GM12878 (cell line): ENCODE measurements around the gene REV3L. TPM values are rescaled to one million over a fixed set of nuclear protein-coding genes. Genes with fewer than 3 reads are reported as not detected.

Source experiments
- ATAC-seq: fragments of 200-7000 bp; cut with Tn5 transposase; 3 replicates; pipeline ENCODE4 v1.9.1; 2020; ENCODE audit warnings: mild to moderate bottlenecking, moderate library complexity
- BruUV-seq: library from RNA; stranded (reverse); fragments of 400-500 nt; replicated peaks from 2 replicates; lab custom pipeline; 2021; lab: Mats Ljungman, UMichigan
- CTCF ChIA-PET: fragments of 300-600 bp; sonication (Branson Sonifier 250); formaldehyde crosslinking; extraction: SDS; loops from one replicate; lab custom pipeline; 2021; ENCODE audit warnings: inconsistent platforms; lab: Yijun Ruan, JAX
- POLR2A ChIA-PET: fragments of 350-600 bp; formaldehyde crosslinking; extraction: SDS; loops from one replicate; lab custom pipeline; 2021; ENCODE audit warnings: inconsistent platforms; lab: Charles Lee
- RAD21 ChIA-PET: fragments of 300-600 bp; sonication (Branson Sonifier 250); formaldehyde crosslinking; loops from one replicate; lab custom pipeline; 2023; ENCODE audit warnings: antibody characterized with exemption; ENCODE audit not compliant: unreplicated experiment; lab: Charles Lee
- SMC1A ChIA-PET: fragments of 300-600 bp; sonication (Branson Sonifier 250); formaldehyde crosslinking; loops from one replicate; lab custom pipeline; 2023; ENCODE audit not compliant: unreplicated experiment, uncharacterized antibody; lab: Charles Lee
- DNase-seq: peaks from one replicate; pipeline ENCODE4 v3.0.0-alpha.2; 2011; ENCODE audit warnings: low read depth, low spot score
- FAIRE-seq: peaks from 3 replicates; lab custom pipeline; 2011; peaks lifted over from hg19 to GRCh38; lab: Jason Lieb, UNC
- H2AFZ ChIP-seq: 2 replicates; pipeline ENCODE4 v1.6.0; 2011; ENCODE audit warnings: low read depth, low read length, control low read depth; ENCODE audit not compliant: control insufficient read depth
- H3K27ac ChIP-seq: 2 replicates; pipeline ENCODE4 v1.5.1; 2011; ENCODE audit warnings: control low read depth; ENCODE audit not compliant: control insufficient read depth, insufficient read depth
- H3K27me3 ChIP-seq, 2 experiments: replicated peaks in 1 of 2; 2 replicates each; pipeline versions ENCODE4 v1.6.0 to v1.6.1; 2011; ENCODE audit warnings: low read length in 1 of 2; ENCODE audit not compliant: control insufficient read depth in 2 of 2, insufficient read depth in 2 of 2
- H3K36me3 ChIP-seq, 2 experiments: 2 replicates each; pipeline ENCODE4 v1.5.1; 2011; ENCODE audit warnings: low read length in 1 of 2; ENCODE audit not compliant: control insufficient read depth in 2 of 2, insufficient read depth in 2 of 2
- H3K4me1 ChIP-seq: 2 replicates; pipeline ENCODE4 v1.6.1; 2011; ENCODE audit warnings: mild to moderate bottlenecking, low read length, moderate library complexity, mixed read lengths; ENCODE audit not compliant: control insufficient read depth, insufficient read depth
- H3K4me2 ChIP-seq: 2 replicates; pipeline ENCODE4 v1.6.0; 2011; ENCODE audit warnings: control low read depth; ENCODE audit not compliant: control insufficient read depth, insufficient read depth
- H3K4me3 ChIP-seq: fragments of 200-600 bp; sonication (generic); 2 replicates; pipeline ENCODE4 v1.5.1; 2016
- H3K79me2 ChIP-seq: 2 replicates; pipeline ENCODE4 v1.6.0; 2011; ENCODE audit warnings: low read length; ENCODE audit not compliant: control insufficient read depth, insufficient read depth
- H3K9ac ChIP-seq: 2 replicates; pipeline ENCODE4 v1.8.0; 2011; ENCODE audit warnings: low read length, control low read depth, mixed read lengths; ENCODE audit not compliant: control insufficient read depth, insufficient read depth
- H3K9me3 ChIP-seq: replicated peaks from 3 replicates; pipeline ENCODE4 v1.5.1; 2011; ENCODE audit warnings: mild to moderate bottlenecking, low read length; ENCODE audit not compliant: control insufficient read depth, insufficient read depth
- H4K20me1 ChIP-seq: 2 replicates; pipeline ENCODE4 v1.6.0; 2011; ENCODE audit not compliant: control insufficient read depth, insufficient read depth
- CBFB ChIP-seq: IDR thresholded peaks from 2 replicates; pipeline ENCODE4 v1.6.1; 2016; ENCODE audit warnings: antibody characterized with exemption, low read depth
- CHD2 ChIP-seq: IDR thresholded peaks from 2 replicates; pipeline ENCODE4 v1.6.1; 2011; ENCODE audit warnings: low read depth, low read length, improper control_type of control experiment, borderline replicate concordance
- CREB1 ChIP-seq: IDR thresholded peaks from 2 replicates; pipeline ENCODE4 v1.6.1; 2012; ENCODE audit warnings: low read depth, mild to moderate bottlenecking, inconsistent platforms
- DPF2 ChIP-seq: fragments of 450-650 bp; IDR thresholded peaks from 2 replicates; pipeline ENCODE4 v1.6.1; 2017; ENCODE audit warnings: mild to moderate bottlenecking
- FOXK2 ChIP-seq: fragments of 450-650 bp; IDR thresholded peaks from 2 replicates; pipeline ENCODE4 v1.6.1; 2017; ENCODE audit warnings: mild to moderate bottlenecking, moderate library complexity
- KAT2A ChIP-seq: conservative IDR thresholded peaks from 2 replicates; pipeline ENCODE4 v1.6.1; 2011; ENCODE audit warnings: low read depth, low read length; ENCODE audit not compliant: control insufficient read depth
- NBN ChIP-seq: fragments of 450-650 bp; IDR thresholded peaks from 2 replicates; pipeline ENCODE4 v1.6.1; 2016
- NFYA ChIP-seq: IDR thresholded peaks from 2 replicates; pipeline ENCODE4 v1.6.1; 2011; ENCODE audit warnings: low read depth, mild to moderate bottlenecking, low read length, improper control_type of control experiment, borderline replicate concordance
- RBBP5 ChIP-seq: fragments of 200-600 bp; sonication (generic); conservative IDR thresholded peaks from 2 replicates; pipeline ENCODE4 v1.6.1; 2016
- RFX5 ChIP-seq: IDR thresholded peaks from 2 replicates; pipeline ENCODE4 v1.6.1; 2011; ENCODE audit warnings: low read depth, low read length, improper control_type of control experiment
- SIN3A ChIP-seq: IDR thresholded peaks from 2 replicates; pipeline ENCODE4 v1.6.1; 2012; ENCODE audit warnings: low read depth, low read length, improper control_type of control experiment
- SMAD5 ChIP-seq: IDR thresholded peaks from 2 replicates; pipeline ENCODE4 v1.6.1; 2016; ENCODE audit warnings: antibody characterized with exemption, low read depth
- SMC3 ChIP-seq: IDR thresholded peaks from 2 replicates; pipeline ENCODE4 v1.6.1; 2011; ENCODE audit warnings: low read length, improper control_type of control experiment, borderline replicate concordance
- SREBF2 ChIP-seq: IDR thresholded peaks from 2 replicates; pipeline ENCODE4 v1.6.1; 2012; ENCODE audit warnings: mild to moderate bottlenecking, low read length
- SUZ12 ChIP-seq: fragments of 200-600 bp; sonication (generic); IDR thresholded peaks from one replicate; pipeline ENCODE4 v1.6.1; 2018; ENCODE audit warnings: antibody characterized with exemption, mild to moderate bottlenecking; ENCODE audit not compliant: unreplicated experiment
- TCF7 ChIP-seq: IDR thresholded peaks from 2 replicates; pipeline ENCODE4 v1.6.1; 2014; ENCODE audit warnings: antibody characterized with exemption, borderline replicate concordance
- YBX1 ChIP-seq: fragments of 450-650 bp; IDR thresholded peaks from 2 replicates; pipeline ENCODE4 v1.6.1; 2016; ENCODE audit warnings: antibody characterized with exemption
- ZBTB11 ChIP-seq: fragments of 450-650 bp; formaldehyde crosslinking; IDR thresholded peaks from 2 replicates; pipeline ENCODE4 v1.5.0; 2022; ENCODE audit warnings: mild to moderate bottlenecking, missing genetic modification characterization
- ZNF384 ChIP-seq: IDR thresholded peaks from 2 replicates; pipeline ENCODE4 v1.6.1; 2012; ENCODE audit warnings: low read depth, mild to moderate bottlenecking, low read length, improper control_type of control experiment, borderline replicate concordance
- WGBS: methylation state at CpG from one replicate; pipeline ENCODE4 v1.1.6; 2016; ENCODE audit warnings: low lambda C conversion rate; ENCODE audit not compliant: insufficient replicate concordance, insufficient coverage; ENCODE audit errors: missing lambda C conversion rate; 5-methylcytosine and 5-hydroxymethylcytosine counted together
- in situ Hi-C: fragments of 300-500 bp; cut with MboI; formaldehyde crosslinking; loops from 9 replicates; pipeline ENCODE4 v1.14.3; 2018; ENCODE audit warnings: mixed read lengths
- intact Hi-C: fragments of 100-400 bp; cut with micrococcal nuclease; formaldehyde crosslinking; loops from one replicate; pipeline ENCODE4 v1.14.2; 2022; ENCODE audit not compliant: unreplicated experiment
- polyA plus RNA-seq, 11 experiments: library from polyadenylated mRNA; depleted of rRNA in 4 of 11; unstranded in 6 of 11; stranded (reverse) in 5 of 11; fragments of >200 nt; fragmentation: Nextera tagmentation in 4 of 11; fragmentation: Illumina TruSeq in 1 of 11; extraction: Ambion mirVana in 4 of 11; extraction: Trizol in 1 of 11; gene quantifications; 1 replicate in 1 of 11; 2 replicates in 10 of 11; pipeline versions ENCODE4 v1.2.1 to v1.2.3, GENCODE V29; 2011 to 2016; ENCODE audit warnings: inconsistent platforms in 2 of 11, missing spikeins in 2 of 11, low read depth in 1 of 11
- total RNA-seq, 4 experiments: library from RNA; depleted of rRNA in 3 of 4; stranded (reverse); fragments of >200 nt in 3 of 4; fragmentation: Illumina TruSeq in 1 of 4; extraction: Trizol in 1 of 4; gene quantifications; 2 replicates each; pipeline versions ENCODE4 v1.2.1 to v1.2.3, GENCODE V29; 2013 to 2021
- TF ChIP-seq, protein P1 (sequence below): fragments of 450-650 bp; conservative IDR thresholded peaks from 2 replicates; pipeline ENCODE4 v1.6.1; 2017; ENCODE audit warnings: mild to moderate bottlenecking, moderate library complexity

The REV3L gene
- total and polyA plus RNA-seq, 10 of the 15 experiments (the other 5 are each of a cell fraction or from before 2014, with no cell fraction given), result 7.6 to 33.6 (median 21.5) TPM

GRCh38 chr6:111470991-111471390 lies 12.0 kb downstream of the REV3L start:
- Histone ChIP-seq H3K9me3 (no peaks in the 10 kb centered on the region), H3K4me2 (no peak overlapping the region), H3K79me2 (peaks cover 57% of the 10 kb centered on the region), H3K9ac (no peak overlapping the region), H2AFZ (no peak overlapping the region), H3K36me3 (peaks cover 0 to 5% of the 10 kb centered on the region in 2 experiments; a peak in 3 of 4 replicates), H3K4me1 (no peaks in the 10 kb centered on the region), H4K20me1 (no peaks in the 10 kb centered on the region), H3K27ac (no peak overlapping the region), H3K27me3 (no peaks in the 10 kb centered on the region), H3K4me3 (no peak overlapping the region)
- intact Hi-C loops, result no loop called here
- no peak for FAIRE-seq
- ATAC-seq, result no peak
- CTCF ChIA-PET, result interaction anchor here (1.0 kb wide), 1 partner anchor 212 kb away, joined by 3 read pairs; a partner anchor contains a TSS
- TF ChIP-seq SUZ12 (no peak), ZNF384 (no peak), FOXK2 (no peak), SREBF2 (no peak), SMAD5 (no peak), RBBP5 (no peak), KAT2A (no peak), CREB1 (no peak), RFX5 (no peak), TCF7 (no peak), SMC3 (no peak), YBX1 (no peak), CHD2 (no peak), SIN3A (no peak), NFYA (no peak), DPF2 (no peak), CBFB (no peak), NBN (no peak), ZBTB11 (no peak)
- TF ChIP-seq, protein P1, sequence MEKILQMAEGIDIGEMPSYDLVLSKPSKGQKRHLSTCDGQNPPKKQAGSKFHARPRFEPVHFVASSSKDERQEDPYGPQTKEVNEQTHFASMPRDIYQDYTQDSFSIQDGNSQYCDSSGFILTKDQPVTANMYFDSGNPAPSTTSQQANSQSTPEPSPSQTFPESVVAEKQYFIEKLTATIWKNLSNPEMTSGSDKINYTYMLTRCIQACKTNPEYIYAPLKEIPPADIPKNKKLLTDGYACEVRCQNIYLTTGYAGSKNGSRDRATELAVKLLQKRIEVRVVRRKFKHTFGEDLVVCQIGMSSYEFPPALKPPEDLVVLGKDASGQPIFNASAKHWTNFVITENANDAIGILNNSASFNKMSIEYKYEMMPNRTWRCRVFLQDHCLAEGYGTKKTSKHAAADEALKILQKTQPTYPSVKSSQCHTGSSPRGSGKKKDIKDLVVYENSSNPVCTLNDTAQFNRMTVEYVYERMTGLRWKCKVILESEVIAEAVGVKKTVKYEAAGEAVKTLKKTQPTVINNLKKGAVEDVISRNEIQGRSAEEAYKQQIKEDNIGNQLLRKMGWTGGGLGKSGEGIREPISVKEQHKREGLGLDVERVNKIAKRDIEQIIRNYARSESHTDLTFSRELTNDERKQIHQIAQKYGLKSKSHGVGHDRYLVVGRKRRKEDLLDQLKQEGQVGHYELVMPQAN, result no peak
- POLR2A ChIA-PET, result interaction anchor here (0.5 kb wide), 1 partner anchor 96 kb away, joined by 3 read pairs; no protein-coding TSS in a partner anchor
- DNase-seq, result no peak
- in situ Hi-C loops, result no loop called here
- BruUV-seq, result no TSS peak
- SMC1A ChIA-PET, result interaction anchor here (1.2 to 1.7 kb wide), 2 partner anchors 125 to 212 kb away, joined by 3 read pairs; no protein-coding TSS in a partner anchor
- 96% methylated on average over 2 of the region's 2 CpGs for WGBS
- RAD21 ChIA-PET, result no interaction called here
